Ishikawa (cell line): ENCODE data around the gene BIN2.

Experiments
- CREB1 ChIP-seq: IDR thresholded peaks from 2 replicates; pipeline ENCODE4 v1.6.1; 2012; ENCODE audit warnings: low read depth
- EGR1 ChIP-seq: IDR thresholded peaks from 2 replicates; pipeline ENCODE4 v1.6.1; 2012
- EP300 ChIP-seq: IDR thresholded peaks from 2 replicates; pipeline ENCODE4 v1.6.1; 2012; ENCODE audit warnings: borderline replicate concordance
- FOXM1 ChIP-seq: IDR thresholded peaks from 2 replicates; pipeline ENCODE4 v1.6.1; 2012; ENCODE audit warnings: low read depth, borderline replicate concordance
- NFIC ChIP-seq: IDR thresholded peaks from 2 replicates; pipeline ENCODE4 v1.6.1; 2012
- RAD21 ChIP-seq: IDR thresholded peaks from 2 replicates; pipeline ENCODE4 v1.6.1; 2012; ENCODE audit warnings: low read depth
- TAF1 ChIP-seq: IDR thresholded peaks from 2 replicates; pipeline ENCODE4 v1.6.1; 2012; ENCODE audit warnings: low read depth, mild to moderate bottlenecking
- TCF12 ChIP-seq: IDR thresholded peaks from 2 replicates; pipeline ENCODE4 v1.6.1; 2012; ENCODE audit warnings: low read depth
- TEAD4 ChIP-seq: IDR thresholded peaks from 2 replicates; pipeline ENCODE4 v1.6.1; 2012
- YY1 ChIP-seq: IDR thresholded peaks from 2 replicates; pipeline ENCODE4 v1.6.1; 2012; ENCODE audit warnings: low read depth
- ZBTB7A ChIP-seq: IDR thresholded peaks from 2 replicates; pipeline ENCODE4 v1.6.1; 2012; ENCODE audit warnings: low read depth
- TF ChIP-seq, protein P1 (sequence below): IDR thresholded peaks from 2 replicates; pipeline ENCODE4 v1.6.1; 2012; ENCODE audit warnings: low read depth, mild to moderate bottlenecking
- TF ChIP-seq, protein P2 (sequence below): IDR thresholded peaks from 2 replicates; pipeline ENCODE4 v1.6.1; 2012
- TF ChIP-seq, protein P3 (sequence below): IDR thresholded peaks from 2 replicates; pipeline ENCODE4 v1.6.1; 2012

Gene BIN2

DNA sequence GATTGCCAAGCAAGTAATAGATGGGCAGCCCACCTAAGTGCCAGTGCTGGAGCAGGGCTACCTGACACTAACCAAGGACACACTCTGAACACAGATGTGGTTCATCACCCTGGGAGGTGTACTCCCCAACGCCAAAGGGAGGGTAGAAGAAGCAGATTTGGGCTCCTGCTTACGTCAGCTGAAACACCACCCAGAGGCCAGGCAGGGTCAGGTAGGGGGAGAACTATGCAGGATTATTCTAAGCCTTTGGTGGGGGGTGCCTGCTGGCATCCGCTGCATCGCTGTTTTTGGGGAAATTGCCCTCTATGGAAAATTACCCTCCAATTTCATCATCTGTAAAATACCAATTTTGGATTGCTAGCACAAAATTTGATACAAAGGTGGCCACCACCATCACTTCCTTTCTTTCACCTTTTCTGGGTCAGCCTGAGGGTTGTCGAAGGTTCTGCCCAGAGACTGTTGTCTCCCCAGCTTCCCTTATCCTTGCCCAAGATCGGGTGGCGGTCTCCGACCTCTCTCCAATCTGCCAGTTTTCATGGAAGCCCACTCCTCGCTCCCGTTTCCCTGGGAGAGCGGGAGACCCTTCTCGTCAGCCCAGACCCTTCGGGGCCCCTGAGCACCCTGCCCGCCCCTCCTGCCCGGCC is 535 bp downstream of the BIN2 start:
- TF ChIP-seq TCF12 (no peak), CREB1 (no peak), YY1 (no peak), NFIC (no peak), EGR1 (no peak), EP300 (no peak), ZBTB7A (no peak), FOXM1 (no peak)
- TF ChIP-seq, protein P1, sequence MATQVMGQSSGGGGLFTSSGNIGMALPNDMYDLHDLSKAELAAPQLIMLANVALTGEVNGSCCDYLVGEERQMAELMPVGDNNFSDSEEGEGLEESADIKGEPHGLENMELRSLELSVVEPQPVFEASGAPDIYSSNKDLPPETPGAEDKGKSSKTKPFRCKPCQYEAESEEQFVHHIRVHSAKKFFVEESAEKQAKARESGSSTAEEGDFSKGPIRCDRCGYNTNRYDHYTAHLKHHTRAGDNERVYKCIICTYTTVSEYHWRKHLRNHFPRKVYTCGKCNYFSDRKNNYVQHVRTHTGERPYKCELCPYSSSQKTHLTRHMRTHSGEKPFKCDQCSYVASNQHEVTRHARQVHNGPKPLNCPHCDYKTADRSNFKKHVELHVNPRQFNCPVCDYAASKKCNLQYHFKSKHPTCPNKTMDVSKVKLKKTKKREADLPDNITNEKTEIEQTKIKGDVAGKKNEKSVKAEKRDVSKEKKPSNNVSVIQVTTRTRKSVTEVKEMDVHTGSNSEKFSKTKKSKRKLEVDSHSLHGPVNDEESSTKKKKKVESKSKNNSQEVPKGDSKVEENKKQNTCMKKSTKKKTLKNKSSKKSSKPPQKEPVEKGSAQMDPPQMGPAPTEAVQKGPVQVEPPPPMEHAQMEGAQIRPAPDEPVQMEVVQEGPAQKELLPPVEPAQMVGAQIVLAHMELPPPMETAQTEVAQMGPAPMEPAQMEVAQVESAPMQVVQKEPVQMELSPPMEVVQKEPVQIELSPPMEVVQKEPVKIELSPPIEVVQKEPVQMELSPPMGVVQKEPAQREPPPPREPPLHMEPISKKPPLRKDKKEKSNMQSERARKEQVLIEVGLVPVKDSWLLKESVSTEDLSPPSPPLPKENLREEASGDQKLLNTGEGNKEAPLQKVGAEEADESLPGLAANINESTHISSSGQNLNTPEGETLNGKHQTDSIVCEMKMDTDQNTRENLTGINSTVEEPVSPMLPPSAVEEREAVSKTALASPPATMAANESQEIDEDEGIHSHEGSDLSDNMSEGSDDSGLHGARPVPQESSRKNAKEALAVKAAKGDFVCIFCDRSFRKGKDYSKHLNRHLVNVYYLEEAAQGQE: no peak
- TF ChIP-seq, protein P2, sequence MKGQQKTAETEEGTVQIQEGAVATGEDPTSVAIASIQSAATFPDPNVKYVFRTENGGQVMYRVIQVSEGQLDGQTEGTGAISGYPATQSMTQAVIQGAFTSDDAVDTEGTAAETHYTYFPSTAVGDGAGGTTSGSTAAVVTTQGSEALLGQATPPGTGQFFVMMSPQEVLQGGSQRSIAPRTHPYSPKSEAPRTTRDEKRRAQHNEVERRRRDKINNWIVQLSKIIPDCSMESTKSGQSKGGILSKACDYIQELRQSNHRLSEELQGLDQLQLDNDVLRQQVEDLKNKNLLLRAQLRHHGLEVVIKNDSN: no peak

DNA sequence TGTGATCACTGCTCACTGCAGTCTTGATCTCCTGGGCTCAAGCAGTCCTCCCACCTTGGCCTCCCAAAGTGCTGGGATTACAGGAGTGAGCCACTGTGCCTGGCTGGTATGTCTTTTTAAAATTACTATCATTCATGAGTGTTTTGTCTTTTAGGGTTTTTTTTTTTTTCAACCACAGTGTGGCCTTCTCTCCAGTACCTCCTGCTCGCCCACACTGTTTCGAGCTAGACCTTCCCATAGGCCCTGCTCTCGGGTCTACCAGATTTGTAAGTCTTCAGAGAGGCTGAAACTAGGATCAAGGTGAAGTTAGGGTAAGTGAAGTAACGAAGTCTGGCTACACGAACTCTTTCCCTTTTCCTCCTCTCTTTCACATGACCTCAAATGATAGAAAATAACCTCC is 1.5 kb downstream of the BIN2 start:
- TF ChIP-seq FOXM1: no peak
- TF ChIP-seq, protein P2: no peak

DNA sequence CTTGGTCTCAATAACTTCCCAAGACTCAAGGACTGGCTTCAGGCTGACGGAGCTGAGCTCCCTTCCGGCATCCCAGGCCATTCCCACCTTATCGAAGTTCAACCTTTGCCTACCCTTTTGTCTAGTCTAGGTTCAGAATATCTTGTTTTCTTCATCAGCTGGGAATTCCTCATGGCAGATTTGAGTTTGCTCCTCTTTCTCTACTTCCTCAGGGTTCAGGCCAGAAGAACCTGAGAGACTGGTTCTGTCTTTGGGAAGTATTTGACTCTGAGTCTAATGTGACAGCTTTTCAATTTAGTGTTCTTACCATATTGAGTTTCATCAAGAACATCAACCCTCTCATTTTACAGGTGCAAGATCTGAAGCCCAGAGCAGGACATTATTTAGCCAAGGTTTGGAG is 2.1 kb downstream of the BIN2 start:
- TF ChIP-seq, protein P1: no peak
- no peak for TF ChIP-seq TEAD4
- no peak for TF ChIP-seq ZBTB7A
- no peak for TF ChIP-seq TCF12
- no peak for TF ChIP-seq NFIC
- no peak for TF ChIP-seq FOXM1
- TF ChIP-seq EP300: no peak
- TF ChIP-seq, protein P3, sequence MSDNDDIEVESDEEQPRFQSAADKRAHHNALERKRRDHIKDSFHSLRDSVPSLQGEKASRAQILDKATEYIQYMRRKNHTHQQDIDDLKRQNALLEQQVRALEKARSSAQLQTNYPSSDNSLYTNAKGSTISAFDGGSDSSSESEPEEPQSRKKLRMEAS: no peak

DNA sequence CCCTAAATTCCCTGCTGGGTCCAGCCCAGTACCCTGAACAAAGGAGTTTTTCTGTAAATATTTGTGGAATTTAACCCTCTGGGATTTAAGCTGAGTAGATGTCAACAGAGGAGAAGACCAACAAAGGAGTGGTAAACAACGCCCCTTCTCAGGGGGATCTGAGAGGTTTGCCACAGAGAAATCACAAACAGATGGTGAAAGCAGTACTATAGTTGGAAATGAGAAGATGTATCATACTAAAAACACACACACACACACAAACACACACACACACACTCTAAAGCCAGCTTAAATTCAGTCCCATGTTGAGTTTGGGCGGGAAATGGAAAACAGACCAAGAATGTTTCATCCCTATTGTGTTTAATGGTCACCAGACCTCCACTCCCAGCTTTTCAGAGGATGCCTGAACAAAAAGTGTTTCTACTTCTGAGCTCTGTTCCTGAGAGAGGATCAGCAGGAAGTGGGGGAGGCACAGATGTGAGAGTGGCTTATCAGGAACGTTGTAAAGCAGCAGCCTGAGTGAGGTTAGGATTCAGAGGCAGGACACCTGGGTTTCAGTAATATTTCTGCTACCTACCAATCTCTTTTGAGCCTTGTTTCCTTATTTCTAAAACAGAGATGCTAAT is 3.2 kb downstream of the BIN2 start:
- TF ChIP-seq FOXM1: no peak
- no peak for TF ChIP-seq CREB1
- no peak for TF ChIP-seq RAD21
- no peak for TF ChIP-seq EGR1
- 0 out of 2 replicates have a peak, but pooled peaks have one; percentile 9 for TF ChIP-seq TEAD4
- no peak for TF ChIP-seq TAF1

DNA sequence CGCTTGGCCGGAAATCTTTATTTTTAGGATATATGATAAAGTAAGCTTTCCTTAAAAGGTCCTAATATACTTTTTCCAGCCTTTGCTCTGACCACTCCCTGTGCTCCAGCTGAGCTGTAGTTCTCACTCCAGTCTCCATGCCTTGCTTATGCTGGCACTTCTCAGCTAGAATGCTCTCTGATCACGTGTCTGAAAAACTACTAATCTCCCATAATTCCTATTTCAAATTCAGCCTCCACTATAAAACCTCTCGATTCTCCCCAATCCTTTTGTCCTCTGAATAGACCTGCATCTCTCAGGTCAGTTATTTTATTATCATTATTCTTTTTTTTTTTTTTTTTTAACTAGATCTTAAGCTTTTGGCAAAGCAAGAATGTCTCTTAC is 3.7 kb downstream of the BIN2 start:
- TF ChIP-seq YY1 (no peak), TEAD4 (no peak), RAD21 (no peak), EGR1 (no peak), EP300 (no peak)
- TF ChIP-seq, protein P1: no peak
- TF ChIP-seq, protein P3: no peak
- TF ChIP-seq, protein P2: peak; percentile 51; the same call in 1 of the 2 replicates
